ENCODE measurements around the gene C16orf96.

Gene C16orf96

DNA sequence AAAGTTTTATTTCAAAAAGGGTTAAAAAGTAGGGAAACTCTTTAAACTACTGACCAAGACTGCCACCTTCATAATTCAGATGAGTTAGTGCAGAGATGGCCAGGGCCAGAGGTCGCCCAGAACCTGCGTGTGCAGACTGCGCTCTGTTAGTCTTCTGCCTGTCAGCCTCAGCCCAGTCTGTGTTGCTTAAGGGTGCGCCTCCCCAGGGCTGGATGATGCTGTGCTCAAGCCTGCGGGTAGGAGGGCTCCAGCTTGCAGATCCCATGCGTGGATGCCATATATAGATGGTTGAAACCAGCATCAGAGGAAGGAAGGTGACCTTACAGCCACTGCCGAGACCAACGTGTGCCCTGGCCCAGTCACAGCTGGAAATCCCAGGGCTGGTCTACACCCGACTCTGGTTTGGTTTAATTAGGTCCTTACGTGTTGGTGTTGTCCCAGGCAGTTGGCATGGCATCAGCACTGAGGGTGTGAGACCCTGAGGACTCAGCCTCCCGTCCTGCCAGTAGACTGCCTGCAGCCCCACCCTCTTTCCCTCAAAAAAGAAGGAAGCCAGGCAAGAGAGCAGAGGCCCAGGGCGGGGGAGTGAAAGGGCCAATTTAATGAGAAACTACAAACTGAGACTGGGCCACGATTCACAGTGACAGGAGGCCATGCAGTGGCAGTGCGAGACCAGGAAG lies 45.3 kb upstream of the C16orf96 start:
- no peak for DNase-seq (ENCODE audit: low read depth)
- TF ChIP-seq, protein P1, sequence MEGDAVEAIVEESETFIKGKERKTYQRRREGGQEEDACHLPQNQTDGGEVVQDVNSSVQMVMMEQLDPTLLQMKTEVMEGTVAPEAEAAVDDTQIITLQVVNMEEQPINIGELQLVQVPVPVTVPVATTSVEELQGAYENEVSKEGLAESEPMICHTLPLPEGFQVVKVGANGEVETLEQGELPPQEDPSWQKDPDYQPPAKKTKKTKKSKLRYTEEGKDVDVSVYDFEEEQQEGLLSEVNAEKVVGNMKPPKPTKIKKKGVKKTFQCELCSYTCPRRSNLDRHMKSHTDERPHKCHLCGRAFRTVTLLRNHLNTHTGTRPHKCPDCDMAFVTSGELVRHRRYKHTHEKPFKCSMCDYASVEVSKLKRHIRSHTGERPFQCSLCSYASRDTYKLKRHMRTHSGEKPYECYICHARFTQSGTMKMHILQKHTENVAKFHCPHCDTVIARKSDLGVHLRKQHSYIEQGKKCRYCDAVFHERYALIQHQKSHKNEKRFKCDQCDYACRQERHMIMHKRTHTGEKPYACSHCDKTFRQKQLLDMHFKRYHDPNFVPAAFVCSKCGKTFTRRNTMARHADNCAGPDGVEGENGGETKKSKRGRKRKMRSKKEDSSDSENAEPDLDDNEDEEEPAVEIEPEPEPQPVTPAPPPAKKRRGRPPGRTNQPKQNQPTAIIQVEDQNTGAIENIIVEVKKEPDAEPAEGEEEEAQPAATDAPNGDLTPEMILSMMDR (IDR thresholded peaks at IDR 0.05; ENCODE audit: control insufficient read depth, extremely low read depth, insufficient read depth), result no peak
- no peak overlapping the region for H3K4me3 ChIP-seq (ENCODE audit: low read depth, low read length)

DNA sequence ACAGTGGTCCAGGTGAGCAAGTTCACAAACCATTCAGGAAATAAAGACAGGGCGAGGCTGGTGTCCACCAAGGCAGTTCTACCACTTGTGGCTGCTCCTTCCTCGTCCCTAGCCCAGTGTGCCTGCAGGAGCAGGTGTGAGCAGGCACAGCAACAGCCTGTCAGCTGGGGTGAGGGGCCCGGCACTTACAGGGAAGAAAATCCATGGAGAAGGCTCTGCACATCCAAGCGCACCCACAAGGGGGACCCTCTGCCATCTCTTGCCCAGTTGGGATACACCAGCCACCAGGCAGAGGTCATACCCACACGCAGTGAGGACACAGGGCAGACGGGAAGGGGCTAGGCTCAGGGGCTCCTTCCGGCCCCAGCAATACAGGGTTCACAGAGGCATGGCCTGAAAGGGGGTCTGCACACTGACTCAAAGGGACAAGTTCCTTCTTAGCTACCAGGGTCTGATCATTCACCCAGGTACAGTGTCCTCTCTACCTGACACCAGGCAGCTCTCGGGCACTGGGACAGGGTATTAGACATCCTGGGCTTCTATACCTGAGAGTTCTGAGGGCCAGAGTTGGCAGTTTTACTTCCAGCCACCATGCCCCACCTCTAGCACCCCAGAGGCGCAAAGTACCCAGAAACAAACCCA lies 44.6 kb upstream of the C16orf96 start:
- DNase-seq (ENCODE audit: low read depth), result no peak
- TF ChIP-seq, protein P1 (IDR thresholded peaks at IDR 0.05; ENCODE audit: control insufficient read depth, extremely low read depth, insufficient read depth), result peak; percentile 54
- no peak overlapping the region for H3K4me3 ChIP-seq (ENCODE audit: low read depth, low read length)

DNA sequence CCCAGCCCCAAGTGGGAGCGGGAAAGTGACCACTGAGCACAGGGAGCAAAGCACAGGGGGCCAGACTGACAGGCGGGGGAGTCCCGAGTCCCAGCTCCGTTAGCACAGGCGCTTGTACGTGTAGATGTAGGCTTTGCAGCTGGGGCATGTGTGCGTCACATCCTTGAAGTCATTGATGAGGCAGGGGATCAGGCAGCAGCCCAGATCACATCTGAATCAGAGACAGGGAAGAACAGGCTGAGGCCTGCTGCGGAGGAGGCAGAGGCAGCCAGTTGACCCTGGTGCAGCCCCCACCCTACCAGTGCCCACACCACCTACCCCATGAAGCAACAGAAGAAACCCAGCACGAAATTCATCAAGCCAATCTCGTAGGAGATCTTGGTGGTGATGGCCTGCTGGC lies 43.7 kb upstream of the C16orf96 start:
- no peak overlapping the region for H3K4me3 ChIP-seq (ENCODE audit: low read depth, low read length)
- no peak for DNase-seq (ENCODE audit: low read depth)
- TF ChIP-seq, protein P1 (IDR thresholded peaks at IDR 0.05; ENCODE audit: control insufficient read depth, extremely low read depth, insufficient read depth), result no peak

DNA sequence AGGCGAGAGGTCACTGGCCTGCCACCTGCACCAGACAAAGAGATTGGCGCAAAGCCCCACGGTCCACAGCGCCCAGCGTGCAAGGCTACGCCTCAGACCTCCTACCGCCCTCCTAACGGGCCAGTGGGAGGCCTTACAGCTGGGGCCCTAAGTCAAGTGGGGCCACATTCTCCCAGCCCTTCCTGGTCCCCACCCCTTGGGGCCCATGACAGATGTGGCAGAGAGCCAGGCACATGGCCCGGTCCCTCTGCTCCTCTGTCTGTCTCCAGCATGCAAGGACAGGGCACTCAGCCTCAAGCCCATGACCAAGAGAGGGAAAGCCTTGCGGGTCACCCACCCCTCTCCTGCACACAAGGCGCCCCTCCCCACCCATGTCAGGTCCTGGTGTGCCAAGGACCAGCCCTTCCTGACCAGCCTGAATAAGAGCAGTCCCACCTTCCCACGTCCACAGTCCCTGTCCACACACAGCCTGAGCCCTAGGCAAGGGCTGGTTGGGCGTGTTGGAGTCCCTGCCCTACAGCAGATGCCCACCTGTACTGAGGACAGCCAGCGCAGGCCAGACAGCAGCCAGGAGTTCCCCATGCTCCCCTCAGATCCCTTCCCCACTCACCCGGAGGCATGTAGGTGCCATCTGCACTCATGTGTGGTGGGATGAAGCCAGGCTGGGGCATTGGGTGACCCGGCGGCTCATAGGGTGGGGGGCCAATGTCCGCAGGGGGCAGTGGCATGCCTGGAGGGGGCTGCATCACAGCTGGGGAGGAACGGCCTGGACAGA lies 42.9 kb upstream of the C16orf96 start:
- TF ChIP-seq, protein P1 (IDR thresholded peaks at IDR 0.05; ENCODE audit: control insufficient read depth, extremely low read depth, insufficient read depth), result no peak
- DNase-seq (ENCODE audit: low read depth), result no peak
- no peak overlapping the region for H3K4me3 ChIP-seq (ENCODE audit: low read depth, low read length)

DNA sequence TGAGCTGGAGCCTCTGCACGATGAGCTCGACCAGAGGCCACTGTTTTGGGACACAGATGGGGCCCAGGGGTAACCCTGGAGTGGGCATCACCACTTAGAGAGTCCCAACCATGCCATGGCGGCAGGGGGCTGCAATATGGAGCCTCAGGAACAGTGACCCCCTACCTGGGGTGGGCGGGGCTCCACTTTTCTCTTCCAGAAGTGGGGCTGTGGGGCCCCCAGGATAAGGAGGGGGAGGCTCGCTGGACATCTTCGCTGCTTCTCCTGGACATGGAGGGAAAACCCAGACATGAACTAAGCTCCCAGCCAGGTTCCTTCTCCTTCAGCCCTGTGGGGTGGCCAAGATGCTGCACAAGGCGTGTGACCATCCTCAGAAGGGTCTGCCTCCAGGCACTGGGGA lies 42.3 kb upstream of the C16orf96 start:
- H3K4me3 ChIP-seq (ENCODE audit: low read depth, low read length), result no peak overlapping the region
- TF ChIP-seq, protein P1 (IDR thresholded peaks at IDR 0.05; ENCODE audit: control insufficient read depth, extremely low read depth, insufficient read depth), result no peak
- no peak for DNase-seq (ENCODE audit: low read depth)

DNA sequence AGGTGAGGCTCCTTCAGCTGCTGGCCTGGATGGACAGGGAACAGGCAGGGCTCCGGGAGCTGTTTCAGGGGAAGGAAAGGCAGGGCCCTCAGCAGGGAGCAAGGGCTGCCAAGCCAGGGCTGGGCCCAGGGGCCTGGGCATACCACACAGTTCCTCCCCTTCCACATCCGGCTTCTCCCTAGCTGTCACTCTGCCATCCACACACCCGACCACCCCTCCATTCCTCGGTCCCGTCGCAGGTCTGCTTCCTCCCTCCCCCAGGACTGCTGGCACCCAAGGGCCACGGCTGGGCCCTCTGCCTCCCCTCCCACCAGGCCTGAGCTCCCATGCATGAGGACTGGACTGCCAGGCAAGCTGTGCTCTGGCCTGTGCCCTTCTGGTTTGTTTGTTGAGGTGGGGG lies 41.5 kb upstream of the C16orf96 start:
- H3K4me3 ChIP-seq (ENCODE audit: low read depth, low read length), result no peak overlapping the region
- DNase-seq (ENCODE audit: low read depth), result no peak
- TF ChIP-seq, protein P1 (IDR thresholded peaks at IDR 0.05; ENCODE audit: control insufficient read depth, extremely low read depth, insufficient read depth), result no peak
